Fibroblast of pulmonary artery (primary cell): ENCODE data around the gene RUNX2.

Source experiments
- DNase-seq: peaks from one replicate; pipeline ENCODE4 v3.0.0-alpha.2; 2010; ENCODE audit warnings: low read depth
- H3K4me3 ChIP-seq: replicated peaks from 2 replicates; pipeline ENCODE4 v1.5.1; 2011; ENCODE audit warnings: low read depth, mild to moderate bottlenecking, control low read depth, low read length, moderate library complexity
- TF ChIP-seq, protein P1 (sequence below): IDR thresholded peaks from 2 replicates; pipeline ENCODE4 v1.5.1; 2011; ENCODE audit warnings: mild to moderate bottlenecking, control low read depth, low read length, inconsistent platforms; ENCODE audit errors: missing control alignments

The RUNX2 gene

DNA sequence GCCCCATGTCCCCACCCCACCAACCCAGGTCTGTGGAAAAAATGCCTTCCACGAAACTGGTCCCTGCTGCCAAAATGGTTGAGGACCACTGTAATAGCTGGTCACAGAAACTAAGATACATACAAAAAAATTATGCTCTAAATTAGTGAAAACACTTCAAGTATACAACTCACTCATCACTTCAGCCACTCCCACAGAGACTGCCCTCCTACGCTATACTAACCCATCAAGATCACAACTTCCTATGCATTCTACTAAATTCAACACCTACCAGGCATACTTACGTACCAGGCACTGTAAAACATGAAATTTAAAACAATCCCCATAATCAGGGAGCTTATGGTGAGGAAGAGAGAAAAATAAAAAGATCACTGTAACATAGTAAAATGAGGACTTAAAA, 22.9 kb downstream of the RUNX2 start:
- TF ChIP-seq, protein P1, sequence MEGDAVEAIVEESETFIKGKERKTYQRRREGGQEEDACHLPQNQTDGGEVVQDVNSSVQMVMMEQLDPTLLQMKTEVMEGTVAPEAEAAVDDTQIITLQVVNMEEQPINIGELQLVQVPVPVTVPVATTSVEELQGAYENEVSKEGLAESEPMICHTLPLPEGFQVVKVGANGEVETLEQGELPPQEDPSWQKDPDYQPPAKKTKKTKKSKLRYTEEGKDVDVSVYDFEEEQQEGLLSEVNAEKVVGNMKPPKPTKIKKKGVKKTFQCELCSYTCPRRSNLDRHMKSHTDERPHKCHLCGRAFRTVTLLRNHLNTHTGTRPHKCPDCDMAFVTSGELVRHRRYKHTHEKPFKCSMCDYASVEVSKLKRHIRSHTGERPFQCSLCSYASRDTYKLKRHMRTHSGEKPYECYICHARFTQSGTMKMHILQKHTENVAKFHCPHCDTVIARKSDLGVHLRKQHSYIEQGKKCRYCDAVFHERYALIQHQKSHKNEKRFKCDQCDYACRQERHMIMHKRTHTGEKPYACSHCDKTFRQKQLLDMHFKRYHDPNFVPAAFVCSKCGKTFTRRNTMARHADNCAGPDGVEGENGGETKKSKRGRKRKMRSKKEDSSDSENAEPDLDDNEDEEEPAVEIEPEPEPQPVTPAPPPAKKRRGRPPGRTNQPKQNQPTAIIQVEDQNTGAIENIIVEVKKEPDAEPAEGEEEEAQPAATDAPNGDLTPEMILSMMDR, result no peak

DNA sequence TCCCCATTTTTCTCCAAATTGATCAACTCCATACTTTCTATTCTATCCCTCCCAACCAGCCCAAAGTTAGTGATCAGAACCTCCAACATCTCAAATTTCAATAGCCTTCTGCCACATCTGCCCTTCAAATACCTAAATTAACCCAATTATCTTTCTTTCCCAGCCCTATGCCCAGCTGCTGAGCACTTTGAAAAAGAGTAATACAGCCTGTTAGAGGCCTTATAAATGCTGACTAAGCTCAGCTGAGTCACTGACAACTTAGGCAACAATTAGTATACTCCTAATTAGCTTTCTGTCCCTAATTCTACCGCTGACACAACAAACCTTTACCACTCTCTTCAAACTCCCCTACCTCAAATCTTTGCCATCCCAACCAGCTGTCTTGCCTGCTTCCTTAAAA, 23.5 kb downstream of the RUNX2 start:
- no peak overlapping the region for H3K4me3 ChIP-seq
- TF ChIP-seq, protein P1, result no peak

More for the DNA sequence above, 22.9 kb downstream of the RUNX2 start:
- H3K4me3 ChIP-seq, result no peak overlapping the region
- DNase-seq, result no peak

DNA sequence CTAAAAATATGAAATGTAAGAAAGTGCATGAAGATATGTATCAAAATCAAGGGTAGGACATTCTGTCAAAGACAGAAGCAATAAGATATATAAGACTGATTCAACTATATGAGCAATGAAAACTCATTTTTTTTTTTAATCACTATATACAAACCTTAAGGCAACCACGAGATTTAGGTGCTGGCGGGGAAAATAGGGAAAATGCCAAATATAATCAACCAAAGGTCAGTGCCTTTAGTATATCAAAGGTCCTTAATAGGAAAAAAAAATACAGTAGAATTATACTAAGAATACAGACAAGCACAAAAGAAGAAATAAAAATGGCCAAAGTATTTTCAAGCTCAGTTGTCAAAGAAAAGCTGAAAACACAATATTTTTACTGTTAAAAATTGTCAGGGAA, 25.5 kb downstream of the RUNX2 start:
- TF ChIP-seq, protein P1, result no peak
- H3K4me3 ChIP-seq, result no peak overlapping the region
- DNase-seq, result no peak

More for the DNA sequence above, 23.5 kb downstream of the RUNX2 start:
- no peak for DNase-seq

DNA sequence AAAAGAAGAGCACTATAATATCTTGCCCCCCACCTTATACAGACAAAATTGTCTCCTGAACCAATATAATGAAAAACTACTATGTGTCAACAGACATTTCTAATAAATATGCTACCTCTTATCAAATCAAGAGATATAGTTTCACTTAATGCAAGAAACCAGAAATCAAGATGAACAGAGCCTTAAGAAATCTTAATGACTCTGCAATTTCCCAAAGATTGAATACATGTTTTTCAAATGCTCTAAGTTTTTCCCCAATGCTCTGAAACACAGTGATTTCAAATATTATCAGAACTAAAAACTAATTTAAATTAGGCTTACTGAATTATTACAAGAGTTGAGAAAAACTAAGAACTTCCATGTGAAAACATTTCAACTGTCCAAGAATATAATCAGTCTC, 36.3 kb downstream of the RUNX2 start:
- TF ChIP-seq, protein P1, result no peak
- no peak for DNase-seq
- H3K4me3 ChIP-seq, result no peak overlapping the region

DNA sequence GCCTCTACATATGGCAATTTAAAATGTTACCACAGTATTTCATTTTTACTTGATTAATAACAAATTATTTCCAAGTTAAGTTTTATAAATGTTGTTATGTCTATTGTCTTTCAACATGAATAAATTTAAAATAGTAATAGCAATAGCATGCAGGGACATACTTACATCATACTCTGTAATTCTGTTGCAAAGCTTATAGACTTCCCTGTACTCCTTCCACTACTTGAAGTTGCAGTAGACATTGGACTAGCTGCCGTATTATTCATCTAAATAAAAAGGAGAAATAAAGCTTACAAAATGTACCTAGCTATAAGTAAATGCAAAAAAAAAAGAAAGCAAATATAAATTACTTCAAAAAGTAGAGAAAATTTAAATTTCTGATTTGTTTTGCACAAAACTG, 36.9 kb downstream of the RUNX2 start:
- H3K4me3 ChIP-seq, result no peak overlapping the region
- DNase-seq, result no peak
- TF ChIP-seq, protein P1, result no peak

DNA sequence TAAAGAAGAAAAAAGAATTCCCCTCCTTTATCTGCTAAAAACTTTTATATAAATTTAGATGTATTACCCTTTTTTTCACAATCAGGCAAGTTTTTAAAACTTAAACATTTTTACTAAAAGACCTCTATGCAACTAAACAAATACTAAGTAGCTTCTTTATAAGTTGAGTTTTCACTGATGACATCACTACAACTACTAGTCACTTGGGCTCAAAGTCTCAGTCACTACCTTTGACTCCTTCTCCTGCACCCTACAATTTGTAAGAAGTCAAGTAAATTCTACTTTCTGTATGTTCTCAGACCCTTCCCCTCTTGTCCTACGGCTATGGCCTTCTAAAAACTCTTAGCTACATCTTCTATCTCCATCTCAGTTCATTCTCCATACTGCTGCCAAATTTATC, 38.4 kb downstream of the RUNX2 start:
- TF ChIP-seq, protein P1, result no peak
- no peak overlapping the region for H3K4me3 ChIP-seq

DNA sequence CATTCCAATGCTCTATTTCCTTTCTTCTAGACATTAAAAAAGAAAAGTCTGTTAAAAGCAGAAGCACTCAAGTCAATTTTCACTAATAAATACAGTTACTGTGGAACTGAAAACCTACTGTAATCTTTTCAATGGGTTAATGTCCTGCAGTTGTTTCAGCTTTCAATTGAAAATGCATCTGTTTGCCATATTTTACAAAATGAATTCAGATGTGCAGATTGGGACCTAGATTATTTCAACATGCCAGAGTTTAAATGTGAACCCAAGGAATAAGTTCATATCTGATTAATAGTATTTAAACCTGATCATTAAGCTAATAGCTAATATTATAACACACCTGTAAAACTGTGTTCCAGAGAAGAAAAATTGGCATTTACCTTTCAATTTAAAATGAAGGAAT, 39.9 kb downstream of the RUNX2 start:
- H3K4me3 ChIP-seq, result no peak overlapping the region
- TF ChIP-seq, protein P1, result no peak
- no peak for DNase-seq

More for the DNA sequence above, 38.4 kb downstream of the RUNX2 start:
- DNase-seq, result no peak
